Right hindlimb (tissue), 1 donor: ENCODE data around the gene KRT26.
"Not testable (repeated sequence)": the region's sequence is repeated elsewhere in the genome, so short reads cannot be mapped to it uniquely, and the experiment has no call there.

Experiments used
- DNase-seq: peaks from one replicate; pipeline ENCODE4 v3.0.0-alpha.2; 2018

KRT26 gene

GRCh38 chr17:40772101-40772500 lies at the start of gene KRT26:
KRT26 (minus strand) TSS chr17:40772201; CDS start chr17:40772113, 88 bp downstream.
- DNase-seq, result no peak

DNA sequence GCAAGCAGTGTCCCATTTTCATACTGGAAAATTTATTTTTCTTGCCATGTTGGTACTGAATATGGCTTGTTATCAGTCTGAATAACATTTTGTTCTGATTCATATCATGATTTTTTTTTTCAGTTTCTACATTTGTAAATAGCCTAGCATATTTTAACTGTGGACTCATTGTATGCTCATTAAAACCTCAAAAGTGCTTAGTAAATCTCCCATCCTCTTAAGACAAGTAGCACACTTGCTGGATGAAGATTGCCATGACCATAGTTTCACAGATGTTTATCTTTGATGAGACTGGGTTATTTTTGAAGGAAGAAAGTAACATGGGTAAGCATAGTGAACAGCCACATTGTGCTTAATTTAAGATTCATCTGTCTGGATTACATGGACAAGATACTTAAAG lies 49.5 kb upstream of the KRT26 start:
- no peak for DNase-seq

DNA sequence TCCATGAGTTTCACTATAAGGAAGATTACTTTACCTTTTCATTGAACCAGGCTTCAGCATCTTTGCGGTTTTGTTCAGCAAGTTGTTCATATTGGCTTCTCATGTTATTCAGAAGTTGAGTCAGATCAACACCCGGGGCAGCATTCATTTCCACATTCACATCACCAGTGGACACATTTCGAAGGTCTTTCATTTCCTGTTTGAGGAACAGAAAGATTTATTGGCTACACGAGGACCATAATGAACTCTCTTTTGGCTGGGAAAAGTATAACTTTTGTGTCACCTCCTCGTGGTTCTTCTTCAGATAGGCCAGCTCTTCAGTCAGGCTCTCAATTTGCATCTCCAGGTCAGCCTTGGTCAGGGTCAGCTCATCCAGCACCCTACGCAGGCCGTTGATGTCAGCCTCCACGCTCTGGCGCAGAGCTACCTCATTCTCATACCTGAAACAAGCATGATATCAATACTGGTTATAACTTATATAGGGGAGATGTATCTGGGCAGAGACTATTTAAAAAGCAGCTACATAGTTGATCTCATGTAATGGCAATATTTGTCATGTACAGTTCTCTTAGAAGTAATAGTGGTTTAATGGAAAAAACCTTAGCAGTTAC lies 48.3 kb upstream of the KRT26 start:
- no peak for DNase-seq

DNA sequence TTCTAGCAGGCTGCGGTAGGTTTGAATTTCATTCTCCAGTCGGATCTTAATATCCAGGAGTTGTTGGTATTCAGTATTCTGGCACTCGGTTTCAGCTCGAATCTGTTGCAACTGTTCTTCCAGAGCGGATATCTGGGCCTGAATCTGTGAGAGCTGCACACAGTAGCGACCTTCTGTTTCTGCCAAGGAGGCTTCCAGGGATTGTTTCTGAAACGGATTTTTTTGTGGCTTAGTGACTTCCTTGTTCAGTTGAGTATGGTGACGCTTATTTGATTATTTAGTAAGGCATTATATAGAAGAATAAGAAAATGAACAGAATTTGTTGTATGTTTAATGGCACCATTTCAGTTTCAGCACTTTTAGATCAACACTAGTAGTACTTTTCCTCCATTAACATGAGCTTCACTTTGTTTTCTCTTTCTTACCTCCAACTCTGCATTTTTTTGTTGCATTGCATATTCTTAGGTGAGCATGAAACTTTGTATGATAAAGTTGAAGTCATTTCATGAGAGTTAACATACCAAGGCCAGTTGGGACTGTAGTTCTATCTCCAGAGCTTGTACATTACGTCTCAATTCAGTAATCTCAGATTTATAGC lies 47.6 kb upstream of the KRT26 start:
- no peak for DNase-seq

GRCh38 chr17:40818733-40819527 lies 46.9 kb upstream of the KRT26 start:
- peak; percentile 91 for DNase-seq

- no peak for DNase-seq
Measured at GRCh38 chr17:40818343-40818732, 46.3 kb upstream of the KRT26 start.

DNA sequence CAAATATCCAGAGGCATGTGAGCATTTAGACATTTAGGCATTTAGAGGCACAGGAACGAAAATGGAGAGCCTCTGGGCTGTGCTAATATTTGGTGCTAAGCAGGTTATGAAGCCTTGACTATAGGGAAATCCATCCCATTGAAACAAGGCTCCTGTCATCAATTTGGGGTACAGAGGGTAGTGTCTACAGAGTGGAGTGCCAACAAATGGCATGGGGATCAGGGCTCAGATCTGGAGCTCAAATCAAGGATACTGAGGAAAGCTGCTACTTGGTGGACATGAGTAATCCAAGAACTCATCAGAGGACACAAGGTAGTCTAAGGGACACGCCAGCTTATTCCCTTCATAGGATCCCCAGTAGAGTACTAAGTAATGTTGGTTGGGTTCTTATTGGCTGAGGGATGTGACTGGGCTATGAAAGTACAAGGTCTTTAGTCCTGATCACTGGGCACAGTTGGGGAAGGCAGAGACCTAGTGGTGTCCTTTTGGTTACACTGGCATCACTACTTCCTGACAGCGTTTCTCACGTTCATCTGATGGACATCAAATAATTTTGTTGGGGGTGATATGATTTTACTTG lies 45.2 kb upstream of the KRT26 start:
- no peak for DNase-seq

- DNase-seq, result no peak
Measured at GRCh38 chr17:40816569-40816968, 44.6 kb upstream of the KRT26 start.

GRCh38 chr17:40815381-40815780 lies 43.4 kb upstream of the KRT26 start:
- DNase-seq, result no peak

GRCh38 chr17:40814657-40815056 lies 42.7 kb upstream of the KRT26 start:
- DNase-seq, result not testable (repeated sequence)

- DNase-seq, result no peak
Measured at GRCh38 chr17:40813804-40814203, 41.8 kb upstream of the KRT26 start.

DNA sequence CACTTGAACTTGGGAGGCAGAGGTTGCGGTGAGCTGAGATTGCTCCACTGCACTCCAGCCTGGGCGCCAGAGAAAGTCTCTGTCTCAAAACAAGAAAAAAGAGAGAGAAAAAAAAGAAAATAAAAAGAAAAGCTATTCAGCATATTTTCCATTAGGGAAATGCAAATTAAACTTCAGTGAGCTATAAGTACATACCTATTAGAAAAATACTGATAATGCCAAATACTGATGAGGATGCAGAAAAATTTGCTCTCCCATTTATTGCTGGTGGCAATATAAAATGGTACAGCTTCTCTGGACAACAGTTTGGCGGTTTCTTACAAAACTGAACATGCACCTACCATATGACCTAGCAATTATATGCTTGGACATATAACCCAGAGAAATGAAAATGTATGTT lies 40.6 kb upstream of the KRT26 start:
- no peak for DNase-seq

DNA sequence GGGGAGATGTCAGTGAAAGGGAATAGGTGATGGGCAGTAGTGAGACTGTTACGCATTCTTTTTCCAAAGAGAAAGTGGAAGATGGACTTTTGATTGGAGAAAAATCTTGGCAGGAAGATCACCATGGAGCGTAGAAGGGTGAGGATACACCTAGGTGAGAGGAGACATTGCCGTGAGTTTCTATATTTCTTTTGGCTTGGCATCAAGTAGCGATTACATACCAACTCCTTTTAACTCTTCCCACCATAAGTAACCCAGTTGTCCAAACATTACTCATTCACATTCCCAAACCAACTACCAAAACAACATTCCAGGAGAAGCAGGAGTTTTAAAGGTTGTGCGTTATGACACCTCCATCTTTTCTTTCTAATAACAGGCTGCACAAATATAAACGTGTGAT lies 38.5 kb upstream of the KRT26 start:
- DNase-seq, result no peak

DNA sequence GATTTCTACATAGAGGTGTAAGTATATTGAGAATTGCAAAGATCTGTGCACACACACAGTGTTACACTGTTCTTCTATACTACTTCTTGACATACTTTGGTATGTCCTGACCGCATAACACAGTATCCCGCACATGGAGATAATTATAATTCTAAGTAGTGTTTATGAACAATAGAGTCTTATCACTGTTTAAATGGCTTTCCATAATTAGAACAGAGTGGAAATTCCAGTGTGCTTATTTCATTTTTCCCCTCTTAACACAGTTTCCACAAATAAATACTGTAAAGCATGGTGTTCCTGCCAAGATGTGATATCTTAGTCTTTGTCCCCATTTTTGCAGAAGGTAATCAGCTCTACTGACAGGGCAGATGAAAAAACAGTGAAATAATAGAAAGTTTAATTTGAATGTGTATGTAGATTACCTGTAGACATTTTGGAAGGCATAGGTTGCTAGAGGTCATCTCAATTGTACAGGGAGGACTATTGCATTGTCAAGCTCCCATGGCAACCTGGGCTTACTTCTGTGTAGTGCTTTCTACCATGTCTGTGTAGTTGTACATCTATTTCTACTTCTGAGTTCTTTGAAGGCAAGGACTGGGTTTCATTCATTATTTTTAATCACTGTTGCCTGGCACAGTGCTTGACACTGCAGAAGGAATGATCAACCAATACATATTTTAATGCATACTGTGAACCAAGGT lies 37.9 kb upstream of the KRT26 start:
- no peak for DNase-seq

DNA sequence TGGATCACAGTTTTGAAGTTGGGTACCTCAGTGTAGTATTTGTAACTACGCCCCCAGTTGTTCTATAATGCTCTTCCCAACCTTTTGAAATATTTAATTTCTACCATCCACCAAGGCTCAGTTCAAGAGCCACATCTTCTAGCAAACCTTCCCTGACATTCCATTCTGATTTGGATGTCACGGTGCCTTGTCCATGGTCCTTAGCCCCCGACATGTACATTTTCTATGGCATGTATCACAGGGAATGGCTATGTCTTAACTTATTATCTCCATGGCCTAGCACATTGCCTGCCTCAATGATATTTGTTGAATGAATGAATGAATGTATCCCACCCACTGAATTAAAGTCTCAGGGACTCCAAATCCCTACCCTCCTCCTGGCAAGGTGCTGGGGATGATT lies 34.1 kb upstream of the KRT26 start:
- no peak for DNase-seq

DNA sequence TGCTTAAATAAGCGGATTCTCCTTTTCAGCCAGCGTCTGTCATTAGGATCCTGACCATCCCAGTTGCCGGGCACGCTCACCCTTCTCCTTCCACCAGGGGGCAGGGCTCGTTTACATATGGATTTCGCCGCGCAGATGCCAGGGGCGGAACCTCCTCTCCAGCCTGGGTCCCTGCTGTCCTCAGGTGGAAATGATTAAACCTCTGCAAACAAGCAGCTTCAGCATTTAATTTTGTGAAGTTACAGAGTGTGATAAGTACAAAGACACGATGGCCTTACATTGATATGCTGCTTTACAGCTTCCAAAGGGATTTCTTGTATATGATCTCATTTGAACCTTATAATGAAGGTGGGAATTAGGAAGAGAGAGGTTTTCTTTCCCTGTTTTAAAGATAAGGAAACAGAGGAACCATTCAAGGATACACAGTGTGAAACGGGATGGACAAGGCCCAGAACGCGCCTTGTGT lies 31.6 kb upstream of the KRT26 start:
- peak; percentile 74 for DNase-seq

DNA sequence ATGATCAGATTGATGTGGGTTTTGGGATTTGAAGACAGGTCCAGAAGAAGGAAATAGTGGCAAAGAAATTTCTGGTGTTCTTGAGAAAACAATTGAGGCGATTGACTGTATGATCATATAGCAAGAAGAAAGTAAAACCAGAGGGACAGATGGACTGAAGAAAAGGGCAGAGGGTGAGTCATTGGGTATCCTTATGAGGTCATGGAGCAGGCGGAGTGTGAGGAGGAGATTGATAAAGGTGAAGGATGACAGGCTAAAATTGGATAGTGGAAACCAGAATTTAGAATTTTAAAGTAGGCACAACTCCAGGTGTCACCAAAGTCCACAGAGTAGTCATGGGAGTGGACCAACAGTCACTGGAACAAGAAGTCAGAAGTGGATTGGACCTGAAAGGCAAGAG lies 29.2 kb upstream of the KRT26 start:
- no peak for DNase-seq

GRCh38 chr17:40800381-40800780 lies 28.4 kb upstream of the KRT26 start:
- no peak for DNase-seq

DNA sequence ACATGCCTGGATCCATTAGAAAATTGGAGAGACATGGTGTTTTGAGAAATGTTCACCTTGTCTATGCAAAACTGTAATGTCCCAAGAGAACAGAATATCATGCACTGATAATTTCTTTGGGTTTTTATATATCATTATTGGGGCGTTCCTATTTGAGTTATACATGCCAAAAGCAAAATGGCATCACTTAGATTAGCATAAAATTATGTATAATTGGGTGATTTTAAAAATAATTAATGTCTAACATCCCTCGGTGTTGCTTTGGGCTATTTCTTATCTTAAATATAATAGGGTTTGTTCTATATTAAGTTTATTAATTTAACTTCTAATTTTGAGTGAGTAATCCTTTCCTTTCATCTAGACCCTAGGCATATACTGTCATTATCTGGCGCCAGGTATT lies 27.9 kb upstream of the KRT26 start, which contains the start of gene KRT28:
Gene KRT28 (minus strand): TSS at position 101 of the 400 bp plus-strand sequence. CDS start 66 bp downstream, at position 35.
- DNase-seq, result no peak

DNA sequence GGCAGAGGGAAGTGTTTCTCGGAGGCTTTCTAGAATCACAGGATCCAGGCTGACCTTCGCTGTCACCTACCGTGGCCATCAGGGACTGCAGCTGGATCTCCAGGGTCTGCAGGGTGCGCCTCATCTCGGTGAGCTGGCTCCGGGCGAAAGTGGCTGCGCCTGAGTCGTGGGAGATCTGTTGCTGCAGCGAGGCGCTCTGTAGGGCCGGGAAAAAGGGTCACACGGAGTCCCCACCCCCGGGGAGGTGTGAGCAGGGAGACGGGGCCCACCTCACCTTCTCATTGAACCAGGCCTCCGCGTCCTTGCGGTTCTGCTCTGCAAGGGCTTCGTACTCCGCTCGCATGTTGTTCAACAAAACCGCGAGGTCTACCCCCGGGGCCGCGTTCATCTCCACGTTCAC lies 24.8 kb upstream of the KRT26 start:
- no peak for DNase-seq

DNA sequence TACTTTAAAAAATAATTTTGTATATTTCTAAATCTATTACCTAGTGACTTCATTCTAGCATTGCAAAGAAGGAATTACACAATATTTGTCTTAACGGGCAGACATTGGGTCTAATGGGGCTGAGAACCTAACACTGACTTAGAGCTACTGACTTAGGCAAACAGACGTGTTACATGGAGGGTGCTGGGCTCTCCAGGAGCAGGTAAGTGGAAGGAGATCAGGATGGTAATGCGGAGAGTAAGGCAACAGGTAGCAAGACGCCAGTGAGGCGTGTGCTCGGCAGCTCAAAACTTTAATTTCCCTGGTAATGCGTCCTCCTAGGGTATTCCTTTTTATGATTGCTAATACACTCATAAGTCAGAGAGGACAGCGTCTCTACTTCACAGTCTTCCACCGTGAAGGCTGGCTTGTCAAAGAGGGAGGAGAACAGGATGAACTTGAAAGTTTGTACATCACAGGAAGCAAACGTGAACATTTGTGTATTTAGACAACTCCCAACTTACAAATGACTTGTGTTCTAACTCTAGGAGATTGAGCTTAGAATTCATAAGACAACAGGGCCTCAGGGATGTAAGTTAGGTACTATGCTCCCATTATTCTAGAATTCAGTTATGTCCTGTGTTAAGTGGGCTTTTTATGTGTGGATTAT lies 23.1 kb upstream of the KRT26 start:
- no peak for DNase-seq

DNA sequence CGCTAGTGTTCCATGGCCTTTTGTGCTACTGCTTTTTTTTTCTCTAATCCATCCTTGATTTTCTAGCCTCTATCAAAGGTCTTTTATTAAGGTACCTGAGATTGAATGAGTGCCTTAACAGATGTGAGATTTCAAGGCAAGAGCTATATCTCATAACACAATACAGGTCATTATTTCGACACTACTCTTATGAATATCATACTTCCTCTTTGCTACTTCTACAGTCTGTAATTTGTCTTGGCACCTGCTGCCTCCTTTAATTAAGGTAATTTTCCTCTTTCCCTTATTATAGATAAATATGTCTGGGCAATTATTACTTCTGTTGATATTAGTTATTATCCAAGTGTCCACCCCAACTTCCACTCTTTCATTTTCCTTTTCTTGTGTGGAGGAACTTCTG lies 22.5 kb upstream of the KRT26 start:
- DNase-seq, result no peak

DNA sequence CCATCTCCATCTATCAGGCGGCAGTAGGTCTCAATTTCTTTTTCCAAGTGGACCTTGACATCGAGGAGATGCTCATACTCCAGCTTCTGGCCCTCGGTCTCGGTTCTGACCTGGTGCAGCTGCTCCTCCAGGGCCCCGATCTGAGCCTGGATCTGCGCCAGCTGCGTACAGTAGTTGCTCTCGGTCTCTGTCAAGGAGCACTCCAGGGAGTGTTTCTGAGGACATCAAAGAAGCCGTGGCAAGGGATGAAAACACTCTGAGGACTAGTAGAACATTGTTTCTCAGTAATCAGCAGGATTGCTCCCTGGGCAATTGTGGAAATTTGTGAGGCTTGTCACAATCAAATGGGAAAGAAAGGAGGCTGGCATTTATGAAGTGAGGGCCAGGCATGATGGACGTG lies 21.8 kb upstream of the KRT26 start:
- DNase-seq, result no peak
